Effector CD4-positive, alpha-beta T cell (primary cell): ENCODE data around the gene EFNA3.

Experiments used
- DNase-seq: peaks from one replicate; pipeline ENCODE4 v3.0.0-alpha.2; 2020

The EFNA3 gene

GRCh38 chr1:155085504-155086127 lies 7.0 kb downstream of the EFNA3 start:
- peak; percentile 75 for DNase-seq

GRCh38 chr1:155086128-155086741 lies 7.6 kb downstream of the EFNA3 start:
- DNase-seq, result peak; percentile 76

- no peak for DNase-seq
These were observed 8.4 kb downstream of the EFNA3 start for GRCh38 chr1:155086856-155087535.

GRCh38 chr1:155091071-155092051 lies 12.7 kb downstream of the EFNA3 start:
- DNase-seq, result peak; percentile 76

- no peak for DNase-seq
These were observed 13.5 kb downstream of the EFNA3 start for GRCh38 chr1:155092131-155092530.

- DNase-seq, result no peak
These were observed 14.0 kb downstream of the EFNA3 start for GRCh38 chr1:155092641-155093040.

- DNase-seq, result no peak
These were observed 15.4 kb downstream of the EFNA3 start for GRCh38 chr1:155093911-155094621.

- no peak for DNase-seq
These were observed 15.9 kb downstream of the EFNA3 start for GRCh38 chr1:155094622-155094948.

GRCh38 chr1:155099331-155099730 lies 20.7 kb downstream of the EFNA3 start:
- no peak for DNase-seq

GRCh38 chr1:155103325-155103724 lies 24.7 kb downstream of the EFNA3 start:
- no peak for DNase-seq

GRCh38 chr1:155104605-155105534 lies 26.2 kb downstream of the EFNA3 start:
- no peak for DNase-seq

GRCh38 chr1:155105604-155106011 lies 27.0 kb downstream of the EFNA3 start:
- no peak for DNase-seq

- DNase-seq, result no peak
These were observed 28.2 kb downstream of the EFNA3 start for GRCh38 chr1:155106862-155107261.

GRCh38 chr1:155107309-155108264 lies 28.9 kb downstream of the EFNA3 start:
- DNase-seq, result no peak

- no peak for DNase-seq
These were observed 29.7 kb downstream of the EFNA3 start for GRCh38 chr1:155108296-155108695.

- no peak for DNase-seq
These were observed 31.7 kb downstream of the EFNA3 start for GRCh38 chr1:155110381-155110780.

- no peak for DNase-seq
These were observed 32.2 kb downstream of the EFNA3 start for GRCh38 chr1:155110826-155111225.

- DNase-seq, result no peak
These were observed 34.9 kb downstream of the EFNA3 start for GRCh38 chr1:155113450-155113980.

GRCh38 chr1:155116113-155116764 lies 37.6 kb downstream of the EFNA3 start:
- DNase-seq, result no peak
